ENCODE measurements around the gene TBC1D23. TPM values are rescaled to one million over a fixed set of nuclear protein-coding genes. Genes with fewer than 3 reads are reported as not detected.

TBC1D23 gene
- polyA plus RNA-seq, 1 donor, result 28.9 TPM

DNA sequence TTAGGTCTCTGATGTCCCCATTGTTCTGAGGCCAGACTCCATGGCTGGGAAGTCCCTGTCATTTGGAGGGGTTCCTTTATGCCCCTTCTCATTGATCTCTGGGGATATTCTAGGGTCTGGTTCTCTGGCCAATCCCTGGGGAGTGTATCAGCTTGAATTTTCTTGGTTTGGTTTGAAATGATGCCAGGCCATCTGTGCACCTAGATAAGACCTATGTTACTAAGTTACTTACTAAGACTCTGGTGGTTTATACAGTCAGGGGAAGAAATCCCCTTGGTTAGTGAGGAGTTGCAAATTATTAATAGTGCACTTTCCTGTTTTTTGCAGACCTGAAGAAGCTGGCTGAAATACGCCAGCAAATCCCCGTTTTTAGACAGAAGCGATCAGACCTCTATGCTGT lies 94.1 kb downstream of the TBC1D23 start:
- DNase-seq, result no peak

DNA sequence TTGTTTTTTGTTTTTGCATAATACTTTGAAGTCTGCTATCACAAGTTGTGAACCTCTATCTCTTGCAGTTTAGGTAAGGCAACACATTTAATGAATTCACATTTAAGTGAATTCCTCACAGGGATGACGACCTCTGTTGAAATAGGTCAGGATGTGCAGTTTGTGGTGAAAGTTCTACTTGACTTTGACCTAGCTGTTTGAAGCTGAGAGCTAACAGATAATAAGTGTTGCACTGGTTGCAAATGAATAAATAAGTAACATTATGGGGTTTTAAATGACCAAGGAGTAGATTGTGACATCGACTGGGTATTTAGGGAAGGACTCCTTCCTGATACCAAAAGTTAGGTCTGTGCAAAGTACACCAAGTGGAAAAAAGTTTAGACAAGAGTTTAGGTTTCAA lies 97.6 kb downstream of the TBC1D23 start:
- no peak for DNase-seq

DNA sequence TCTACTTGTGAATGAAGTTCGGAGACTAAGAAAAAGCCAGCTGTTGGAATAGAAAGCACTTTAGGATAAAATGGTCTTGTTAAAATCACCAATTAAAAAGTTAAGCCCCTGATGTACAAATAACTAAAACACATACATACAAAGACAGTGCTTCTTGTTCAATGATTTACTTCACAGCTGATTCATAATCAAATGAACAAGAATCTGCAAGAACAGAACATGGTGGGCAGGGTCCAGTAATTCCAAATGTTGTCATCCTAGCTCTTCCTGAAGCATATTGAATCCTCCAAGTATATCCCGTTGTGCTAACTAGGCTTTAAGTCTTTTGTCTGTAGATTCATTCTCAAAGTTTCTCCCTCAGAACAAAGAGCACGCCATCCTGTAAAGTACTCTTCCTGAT lies 98.2 kb downstream of the TBC1D23 start:
- DNase-seq, result no peak

DNA sequence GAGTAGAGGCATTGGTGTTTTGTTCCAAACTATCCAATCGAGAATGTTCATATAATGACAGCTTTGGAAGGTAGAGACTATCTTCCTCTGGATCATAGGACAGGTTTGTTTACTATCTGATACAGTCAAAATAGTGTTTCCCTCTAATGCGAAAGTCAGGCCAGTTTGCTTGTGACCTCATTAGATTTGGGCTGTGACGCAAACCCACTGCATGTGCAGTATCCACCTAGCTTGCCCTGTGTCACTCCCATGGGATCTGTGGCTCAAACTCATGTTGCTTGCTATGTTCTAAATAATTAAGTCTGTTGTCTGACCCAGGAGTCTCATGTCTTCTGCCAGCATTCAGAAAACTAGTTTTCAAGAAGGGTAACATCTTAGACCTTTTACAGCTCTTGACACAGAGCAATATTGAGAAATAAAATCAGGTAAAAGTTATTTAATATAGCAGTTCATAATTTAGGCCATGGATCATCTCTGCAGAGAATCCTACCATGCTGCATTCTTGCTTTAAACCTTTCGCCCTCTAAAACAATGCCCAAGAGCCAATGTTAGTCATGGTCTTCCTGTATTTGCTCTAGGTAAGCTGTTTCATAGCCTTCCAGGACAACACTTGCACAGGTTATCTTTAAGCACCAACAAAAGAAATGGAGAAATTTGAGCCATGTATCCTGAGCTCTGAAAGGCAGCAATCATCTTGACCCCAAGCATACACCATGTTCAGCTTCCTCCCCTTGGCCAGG lies 100.1 kb downstream of the TBC1D23 start:
- no peak for DNase-seq

DNA sequence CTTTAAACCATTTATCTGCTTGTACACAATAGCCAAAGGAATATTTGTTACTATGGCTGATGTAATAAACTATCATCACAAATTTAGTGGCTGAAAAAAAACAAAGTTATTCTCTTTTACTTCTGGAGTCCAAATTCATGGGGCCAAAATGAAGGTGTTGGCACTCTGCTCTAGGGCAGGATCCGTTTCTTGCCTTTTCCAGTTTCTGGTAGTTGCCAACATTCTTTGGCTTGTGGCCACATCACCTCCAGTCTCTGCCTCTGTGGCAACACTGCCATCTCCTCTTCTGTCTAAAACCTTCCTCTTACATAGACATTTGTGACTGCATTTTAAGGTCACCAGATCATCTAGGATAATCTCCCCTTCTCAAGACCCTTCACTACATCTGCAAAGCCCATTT lies 101.1 kb downstream of the TBC1D23 start:
- no peak for DNase-seq

DNA sequence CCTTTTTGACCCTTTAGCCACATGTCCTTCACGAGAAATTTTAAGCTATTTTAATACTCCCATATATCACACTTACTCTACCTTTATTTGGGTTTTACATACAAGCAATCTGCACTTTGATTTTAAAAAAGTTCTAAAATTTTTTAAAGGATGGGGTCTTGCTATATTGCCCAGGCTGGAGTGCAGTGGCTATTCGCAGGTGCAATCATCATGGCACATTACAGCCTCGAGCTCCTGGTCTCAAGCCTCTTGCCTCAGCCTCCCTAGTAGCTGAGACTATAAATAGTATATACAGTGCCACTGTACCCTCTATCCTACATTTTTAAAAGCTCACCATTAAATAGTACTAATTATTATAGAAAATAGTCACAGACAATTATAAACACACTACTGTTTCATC lies 103.6 kb downstream of the TBC1D23 start:
- DNase-seq, result no peak

DNA sequence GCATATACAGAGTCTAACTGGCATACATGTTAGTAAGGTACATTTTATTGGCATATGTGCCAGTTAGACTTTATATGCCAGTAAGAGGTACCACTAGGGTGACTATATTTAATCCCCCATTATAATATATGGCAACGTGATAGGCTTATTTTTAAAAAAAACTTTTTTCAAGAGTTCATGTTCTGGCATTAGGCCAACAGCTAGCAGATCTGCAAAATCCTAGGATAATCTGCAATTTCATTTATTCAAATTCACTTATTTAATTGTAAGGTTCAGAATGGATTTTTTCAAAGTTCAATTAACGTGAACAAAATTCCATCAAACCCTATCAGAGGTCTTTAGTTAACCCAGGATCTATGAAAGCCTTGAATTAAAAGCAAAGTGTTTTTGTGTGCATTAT lies 105.6 kb downstream of the TBC1D23 start:
- no peak for DNase-seq

DNA sequence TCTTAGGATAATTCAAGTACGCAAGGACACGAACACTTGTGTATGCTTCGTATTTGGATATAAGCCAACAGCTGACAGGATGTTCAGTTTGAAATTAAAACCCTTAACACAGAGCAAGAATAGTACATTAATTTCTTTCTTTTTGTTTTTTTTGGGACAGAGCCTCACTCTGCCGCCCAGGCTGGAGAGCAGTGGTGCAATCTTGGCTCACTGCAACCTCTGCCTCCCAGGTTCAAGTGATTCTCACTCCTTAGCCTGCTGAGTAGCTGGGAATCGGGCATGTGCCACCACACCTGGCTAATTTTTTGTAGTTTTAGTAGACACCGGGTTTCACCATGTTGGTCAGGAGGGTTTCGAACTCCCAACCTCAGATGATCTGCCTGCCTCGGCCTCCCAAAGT lies 107.6 kb downstream of the TBC1D23 start:
- no peak for DNase-seq

DNA sequence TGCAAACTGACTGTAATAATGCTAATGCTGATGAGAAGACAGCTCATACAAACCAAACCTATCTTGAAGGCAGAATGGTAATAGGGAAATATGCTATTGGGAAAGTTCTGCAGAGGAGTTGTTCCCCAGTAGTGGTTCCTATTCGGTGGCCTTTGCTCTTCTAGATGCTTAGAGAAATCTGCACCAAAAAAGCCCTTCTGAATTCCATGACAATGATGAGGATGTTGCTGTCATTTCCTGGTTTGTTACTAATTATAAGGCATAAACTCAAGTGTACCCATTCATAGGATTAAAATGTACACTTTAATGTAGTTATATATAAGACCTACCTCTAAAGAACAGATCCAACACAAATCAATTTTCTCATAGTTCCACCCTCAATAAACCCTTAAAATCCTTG lies 110.0 kb downstream of the TBC1D23 start:
- no peak for DNase-seq

DNA sequence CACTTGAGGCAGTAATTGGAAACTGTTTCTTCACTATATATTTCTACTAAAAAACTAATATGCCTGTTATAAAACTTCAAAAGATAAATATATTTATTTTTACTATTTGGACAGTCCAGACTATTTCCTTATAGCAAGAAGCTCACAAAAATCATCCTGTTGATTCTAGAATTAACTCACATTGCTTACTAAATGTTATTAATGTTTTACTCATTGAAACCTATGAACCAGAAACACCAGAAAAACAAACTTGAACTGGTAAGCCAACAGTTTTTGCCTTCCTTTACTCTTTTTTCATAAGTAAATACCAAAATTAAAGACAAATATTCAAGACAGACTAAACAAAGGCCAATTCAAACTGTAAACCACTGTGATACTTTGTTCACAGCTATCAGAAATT lies 113.7 kb downstream of the TBC1D23 start:
- DNase-seq, result no peak

Other genes with a start within 250 kb of the TBC1D23 start
- 42.3 TPM for gene FILIP1L, start 146.5 kb upstream of the TBC1D23 start, polyA plus RNA-seq (ENCODE audit: insufficient read length)
- gene NIT2, start 73.8 kb downstream of the TBC1D23 start, polyA plus RNA-seq (ENCODE audit: insufficient read length), result 25.1 TPM
- 52.4 TPM for gene TOMM70, start 140.1 kb downstream of the TBC1D23 start, polyA plus RNA-seq (ENCODE audit: insufficient read length)
- gene LNP1, start 140.5 kb downstream of the TBC1D23 start, polyA plus RNA-seq (ENCODE audit: insufficient read length), result 6.1 TPM
- gene TMEM45A, start 231.6 kb downstream of the TBC1D23 start, polyA plus RNA-seq (ENCODE audit: insufficient read length), result 12.1 TPM

All from hindlimb muscle (tissue), 1 donor.